GM23248 (cell line): ENCODE measurements around the gene CFAP299. TPM values are rescaled to one million over a fixed set of nuclear protein-coding genes. Genes with fewer than 3 reads are reported as not detected.

ENCODE experiments used
- DNase-seq: peaks from one replicate; pipeline ENCODE4 v3.0.0-alpha.2; 2015
- H2AFZ ChIP-seq: fragments of 200-600 bp; sonication (generic); 2 replicates; pipeline ENCODE4 v1.6.1; 2016; ENCODE audit warnings: antibody characterized with exemption
- H3F3A ChIP-seq: fragments of 200-600 bp; sonication (generic); 2 replicates; pipeline ENCODE4 v1.6.1; 2016; ENCODE audit warnings: mild to moderate bottlenecking, antibody characterized with exemption, mixed run types; ENCODE audit not compliant: insufficient read depth
- H3K27ac ChIP-seq: fragments of 200-600 bp; sonication (generic); 2 replicates; pipeline ENCODE4 v1.5.1; 2016; ENCODE audit warnings: mild to moderate bottlenecking
- H3K27me3 ChIP-seq: fragments of 200-600 bp; sonication (generic); replicated peaks from 2 replicates; pipeline ENCODE4 v1.6.1; 2016; ENCODE audit warnings: mild to moderate bottlenecking; ENCODE audit not compliant: insufficient read depth
- H3K36me3 ChIP-seq: fragments of 200-600 bp; sonication (generic); 2 replicates; pipeline ENCODE4 v1.6.1; 2016; ENCODE audit warnings: low read depth, mild to moderate bottlenecking
- H3K4me1 ChIP-seq: fragments of 200-600 bp; sonication (generic); 2 replicates; pipeline ENCODE4 v1.6.1; 2016; ENCODE audit warnings: mild to moderate bottlenecking; ENCODE audit not compliant: insufficient read depth
- H3K4me2 ChIP-seq: fragments of 200-600 bp; sonication (generic); one replicate; pipeline ENCODE4 v1.6.1; 2016; ENCODE audit warnings: mild to moderate bottlenecking; ENCODE audit not compliant: unreplicated experiment
- H3K4me3 ChIP-seq: fragments of 200-600 bp; sonication (generic); 2 replicates; pipeline ENCODE4 v1.5.1; 2016; ENCODE audit warnings: mild to moderate bottlenecking
- H3K79me2 ChIP-seq: fragments of 200-600 bp; sonication (generic); 2 replicates; pipeline ENCODE4 v1.6.1; 2016; ENCODE audit warnings: mild to moderate bottlenecking; ENCODE audit not compliant: insufficient read depth
- H3K9ac ChIP-seq: fragments of 200-600 bp; sonication (generic); 2 replicates; pipeline ENCODE4 v1.6.1; 2016; ENCODE audit warnings: mild to moderate bottlenecking
- H3K9me2 ChIP-seq: fragments of 200-600 bp; sonication (generic); 2 replicates; pipeline ENCODE4 v1.6.1; 2016; ENCODE audit warnings: mixed run types, mild to moderate bottlenecking, moderate library complexity; ENCODE audit not compliant: insufficient read depth
- H3K9me3 ChIP-seq: fragments of 200-600 bp; sonication (generic); one replicate; pipeline ENCODE4 v1.6.1; 2017; ENCODE audit warnings: low read depth
- H4K20me1 ChIP-seq: fragments of 200-600 bp; sonication (generic); 2 replicates; pipeline ENCODE4 v1.6.0; 2016; ENCODE audit not compliant: insufficient read depth
- EZH2 ChIP-seq: fragments of 200-600 bp; sonication (generic); IDR thresholded peaks from 2 replicates; pipeline ENCODE4 v1.6.1; 2018; ENCODE audit warnings: antibody characterized with exemption, mild to moderate bottlenecking; ENCODE audit not compliant: insufficient read depth, poor library complexity, severe bottlenecking
- EZH2phosphoT487 ChIP-seq: fragments of 200-600 bp; sonication (generic); IDR thresholded peaks from 2 replicates; pipeline ENCODE4 v1.6.1; 2018; ENCODE audit warnings: antibody characterized with exemption, moderate library complexity, mild to moderate bottlenecking, low read depth; ENCODE audit not compliant: insufficient read depth
- WGBS, 2 experiments: methylation state at CpG; one replicate each; pipeline ENCODE4 v1.1.6; 2015 to 2017; ENCODE audit warnings: low lambda C conversion rate in 2 of 2, low coverage in 1 of 2; ENCODE audit errors: missing lambda C conversion rate in 2 of 2; 5-methylcytosine and 5-hydroxymethylcytosine counted together
- in situ Hi-C: fragments of 300-500 bp; cut with MboI; formaldehyde crosslinking; loops from 2 replicates; pipeline ENCODE4 v1.15.0; 2020
- polyA plus RNA-seq: library from polyadenylated mRNA; unstranded; fragments of >200 nt; fragmentation: Nextera tagmentation; extraction: Ambion mirVana; gene quantifications from 2 replicates; pipeline ENCODE4 v1.2.1, GENCODE V29; 2016
- total RNA-seq: library from RNA; depleted of rRNA; stranded (reverse); fragments of >200 nt; shearing (Covaris generic); gene quantifications from 2 replicates; pipeline ENCODE4 v1.2.3, GENCODE V29; 2014

Gene CFAP299
- total and polyA plus RNA-seq, 2 experiments from 2014 or later = 1.0 to 1.1 TPM

DNA sequence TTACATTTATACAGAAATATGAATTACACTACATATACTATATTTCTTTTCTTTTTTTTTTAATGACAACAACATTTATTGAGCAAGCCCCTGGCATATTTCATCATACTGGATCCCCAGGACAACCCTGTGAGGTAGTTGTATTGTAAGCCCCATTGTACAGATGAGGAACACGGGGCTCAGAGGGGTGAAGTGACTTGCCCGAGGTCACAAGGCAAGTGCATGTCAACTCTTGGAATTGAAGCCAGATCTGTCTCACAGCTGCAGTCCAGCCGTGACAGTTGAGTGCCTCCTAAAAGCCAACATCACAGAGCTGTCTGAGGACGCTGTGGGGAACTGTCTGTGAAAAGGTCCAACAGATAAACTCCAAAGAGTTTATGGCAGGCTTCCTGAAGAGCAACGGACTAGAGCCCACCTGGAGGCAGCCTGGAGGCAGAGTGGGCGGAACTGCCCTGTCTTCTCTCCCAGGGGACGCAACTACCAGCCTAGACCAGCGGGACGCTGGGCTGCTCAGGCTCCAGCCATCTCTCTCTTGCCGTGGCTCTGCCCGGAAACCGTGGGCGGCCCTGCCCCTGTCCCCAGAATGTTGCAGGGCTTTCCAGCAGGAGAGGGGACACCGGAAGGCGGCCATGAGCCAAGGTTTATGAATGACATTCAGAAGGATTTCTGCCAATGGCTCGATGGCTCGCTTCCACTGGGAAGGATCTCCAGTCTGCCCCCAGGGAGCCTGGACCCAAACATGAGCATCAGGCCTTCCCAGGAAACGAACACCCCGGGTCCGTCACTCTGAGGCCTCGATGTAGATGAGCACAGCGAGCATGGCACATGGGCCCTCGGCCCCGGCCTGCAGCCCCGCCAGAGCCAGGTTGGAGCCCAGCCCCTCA is 50.1 kb downstream of the CFAP299 start:
- H3K27ac ChIP-seq = no peak overlapping the region
- no peaks in the 10 kb centered on the region for H3K79me2 ChIP-seq
- 80 to 83% methylated on average over 25 of the region's 25 CpGs for WGBS, 2 experiments
- H3K4me2 ChIP-seq = no peak overlapping the region
- DNase-seq = no peak
- TF ChIP-seq EZH2 = no peak
- no peak for TF ChIP-seq EZH2phosphoT487
- H3K9me3 ChIP-seq = no peaks in the 10 kb centered on the region
- no peaks in the 10 kb centered on the region for H3F3A ChIP-seq
- no peaks in the 10 kb centered on the region for H3K36me3 ChIP-seq
- in situ Hi-C loops = no loop called here
- H3K9ac ChIP-seq = no peak overlapping the region
- H3K4me3 ChIP-seq = no peak overlapping the region
- no peaks in the 10 kb centered on the region for H4K20me1 ChIP-seq
- H3K9me2 ChIP-seq = no peaks in the 10 kb centered on the region
- H2AFZ ChIP-seq = no peak overlapping the region
- H3K4me1 ChIP-seq = no peaks in the 10 kb centered on the region
- H3K27me3 ChIP-seq = no peaks in the 10 kb centered on the region

DNA sequence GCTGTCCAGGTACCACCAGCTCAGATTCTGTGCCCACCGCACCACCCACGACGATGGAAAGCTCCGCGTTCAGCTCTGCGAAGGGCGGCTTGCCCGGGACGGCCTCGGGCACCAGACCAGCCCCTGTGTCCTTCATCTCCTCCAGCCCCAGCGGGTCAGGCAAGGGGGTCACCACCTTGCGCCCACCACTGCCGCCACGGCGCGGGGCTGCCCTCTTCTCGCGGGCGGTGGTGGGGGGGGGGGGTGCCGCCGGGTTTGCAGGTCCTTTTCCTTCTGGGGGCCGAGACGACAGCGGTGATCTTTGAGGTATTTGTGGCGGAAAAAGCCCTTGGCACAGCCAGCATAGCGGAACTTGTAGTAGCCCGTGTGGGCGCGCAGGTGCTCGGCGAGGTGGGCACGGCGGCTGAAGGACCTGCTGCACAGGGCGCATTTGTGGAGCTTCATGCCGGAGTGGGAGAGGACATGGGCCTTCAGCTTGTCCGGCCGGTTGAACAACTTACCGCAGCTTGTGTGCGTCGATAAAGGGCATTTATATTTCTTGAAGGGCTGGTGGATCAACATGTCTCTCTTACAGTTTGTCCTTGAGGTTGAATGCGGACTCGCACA is 50.9 kb downstream of the CFAP299 start:
- H3K4me3 ChIP-seq = no peak overlapping the region
- H3K27ac ChIP-seq = no peak overlapping the region
- H3K4me1 ChIP-seq = no peaks in the 10 kb centered on the region
- in situ Hi-C loops = no loop called here
- no peaks in the 10 kb centered on the region for H3K27me3 ChIP-seq
- H3K9me3 ChIP-seq = no peaks in the 10 kb centered on the region
- H3K4me2 ChIP-seq = no peak overlapping the region
- no peak for DNase-seq
- 95 to 97% methylated on average over 30 to 42 of the region's 42 CpGs for WGBS, 2 experiments
- no peak overlapping the region for H2AFZ ChIP-seq
- no peaks in the 10 kb centered on the region for H3K36me3 ChIP-seq
- H4K20me1 ChIP-seq = no peaks in the 10 kb centered on the region
- no peak for TF ChIP-seq EZH2
- no peak for TF ChIP-seq EZH2phosphoT487
- no peaks in the 10 kb centered on the region for H3K9me2 ChIP-seq
- no peak overlapping the region for H3K9ac ChIP-seq
- no peaks in the 10 kb centered on the region for H3K79me2 ChIP-seq
- no peaks in the 10 kb centered on the region for H3F3A ChIP-seq

DNA sequence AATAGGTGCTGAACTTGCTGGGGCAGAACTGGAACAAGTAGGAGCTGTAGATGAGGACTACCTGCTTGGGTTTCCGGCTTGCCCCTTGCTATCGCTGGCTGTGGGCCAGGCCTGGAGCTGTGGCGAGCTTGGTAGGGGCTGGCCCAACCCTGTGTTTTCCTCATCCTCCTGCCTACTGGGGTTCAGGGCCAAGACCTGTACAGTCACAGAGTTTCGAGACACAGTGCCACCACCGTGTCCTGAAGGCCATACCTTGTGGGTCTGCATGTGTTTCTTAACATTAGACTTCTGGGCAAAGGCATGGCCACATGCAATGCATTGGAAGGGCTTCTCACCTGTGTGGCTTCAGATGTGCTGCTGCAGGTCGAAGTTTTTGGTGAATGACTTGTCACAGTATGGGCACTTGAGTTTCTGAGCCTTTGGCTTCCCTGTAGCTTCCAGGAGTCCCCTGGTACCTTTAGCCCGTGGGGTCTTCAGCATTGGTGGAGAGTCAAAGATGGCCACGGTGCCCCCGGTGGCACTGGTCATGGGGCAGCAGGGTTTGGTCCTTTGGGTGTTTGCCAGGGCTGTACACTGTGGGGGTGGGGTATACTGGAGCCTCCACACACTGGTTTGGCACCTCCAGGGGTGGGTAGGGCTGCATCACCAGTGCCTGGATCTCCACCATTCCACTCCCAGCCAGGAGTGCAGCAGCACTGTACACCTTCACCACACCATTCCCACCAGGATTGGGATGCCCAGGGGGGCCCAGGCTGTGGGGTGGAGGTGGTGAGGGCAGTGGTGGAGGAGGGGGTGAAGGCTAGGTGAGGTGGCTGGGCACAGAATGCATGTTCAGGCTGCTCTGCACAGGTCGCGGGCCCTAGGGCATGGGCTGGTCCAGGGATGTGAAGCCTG is 52.1 kb downstream of the CFAP299 start:
- no peak for TF ChIP-seq EZH2
- TF ChIP-seq EZH2phosphoT487 = no peak
- Histone ChIP-seq H3K9ac (no peak overlapping the region), H3K79me2 (no peaks in the 10 kb centered on the region), H3K27ac (no peak overlapping the region), H3F3A (no peaks in the 10 kb centered on the region), H3K4me2 (no peak overlapping the region), H3K36me3 (no peaks in the 10 kb centered on the region), H3K4me1 (no peaks in the 10 kb centered on the region), H3K4me3 (no peak overlapping the region), H4K20me1 (no peaks in the 10 kb centered on the region), H3K9me3 (no peaks in the 10 kb centered on the region), H2AFZ (no peak overlapping the region), H3K27me3 (no peaks in the 10 kb centered on the region), H3K9me2 (no peaks in the 10 kb centered on the region)
- 83 to 87% methylated on average over 9 to 11 of the region's 11 CpGs for WGBS, 2 experiments
- no peak for DNase-seq
- in situ Hi-C loops = no loop called here

DNA sequence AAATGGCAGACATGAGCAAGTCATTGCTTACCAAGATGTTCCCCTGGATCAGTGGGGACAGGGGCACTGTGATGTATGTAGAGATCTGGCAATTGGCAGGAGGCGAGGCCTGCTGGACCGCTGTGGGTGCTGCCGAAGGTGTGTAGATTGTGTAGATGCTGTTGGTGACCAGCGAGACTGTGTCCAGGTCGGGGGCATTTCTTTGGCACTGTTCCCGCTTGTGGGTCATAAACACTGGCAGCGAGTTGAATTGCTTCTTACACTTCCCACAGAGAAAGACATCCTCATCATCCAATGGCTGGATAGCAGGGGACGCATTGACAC is 52.7 kb downstream of the CFAP299 start:
- peaks cover 4% of the 10 kb centered on the region; the same call in 1 of the 2 replicates for H3K4me1 ChIP-seq
- H3K27ac ChIP-seq = no peak overlapping the region
- H2AFZ ChIP-seq = no peak overlapping the region
- no peaks in the 10 kb centered on the region for H4K20me1 ChIP-seq
- no peak overlapping the region for H3K4me3 ChIP-seq
- no peaks in the 10 kb centered on the region for H3K9me3 ChIP-seq
- H3K9me2 ChIP-seq = no peaks in the 10 kb centered on the region
- 79 to 80% methylated on average over 8 of the region's 8 CpGs for WGBS, 2 experiments
- no peak for DNase-seq
- no peak overlapping the region for H3K4me2 ChIP-seq
- in situ Hi-C loops = no loop called here
- H3K36me3 ChIP-seq = no peaks in the 10 kb centered on the region
- TF ChIP-seq EZH2phosphoT487 (no peak), EZH2 (no peak)
- H3K79me2 ChIP-seq = no peaks in the 10 kb centered on the region
- no peaks in the 10 kb centered on the region for H3K27me3 ChIP-seq
- H3F3A ChIP-seq = no peaks in the 10 kb centered on the region
- H3K9ac ChIP-seq = no peak overlapping the region
